HG03439 (cell line): ENCODE results near the gene ARPC1A.
"Not testable (repeated sequence)": the region's sequence is repeated elsewhere in the genome, so short reads cannot be mapped to it uniquely, and the experiment has no call there.

Source experiments
- ATAC-seq: cut with Tn5 transposase; IDR thresholded peaks from one replicate; pipeline ENCODE4 v1.9.1; 2021; ENCODE audit warnings: mild to moderate bottlenecking, moderate library complexity; ENCODE audit not compliant: unreplicated experiment

The ARPC1A gene

DNA sequence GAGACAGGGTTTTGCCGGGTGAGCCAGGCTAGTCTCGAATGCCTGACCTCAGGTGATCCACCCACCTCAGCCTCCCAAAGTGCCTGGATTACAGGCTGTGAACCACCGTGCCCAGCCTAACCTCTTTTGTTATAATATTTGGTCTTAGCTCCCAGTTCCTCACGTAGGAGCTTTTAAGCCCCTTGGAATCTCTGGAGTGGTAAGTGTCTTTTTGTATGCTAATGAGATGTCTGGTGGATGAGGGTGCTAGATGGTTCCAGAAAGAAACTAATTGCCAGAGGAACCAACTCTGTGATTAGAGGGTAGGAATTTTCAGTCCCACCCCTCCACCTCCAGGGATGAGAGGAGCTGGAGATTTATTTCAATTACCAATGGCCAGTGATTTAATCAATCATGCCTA is 5.3 kb upstream of the ARPC1A start:
- ATAC-seq = no peak

DNA sequence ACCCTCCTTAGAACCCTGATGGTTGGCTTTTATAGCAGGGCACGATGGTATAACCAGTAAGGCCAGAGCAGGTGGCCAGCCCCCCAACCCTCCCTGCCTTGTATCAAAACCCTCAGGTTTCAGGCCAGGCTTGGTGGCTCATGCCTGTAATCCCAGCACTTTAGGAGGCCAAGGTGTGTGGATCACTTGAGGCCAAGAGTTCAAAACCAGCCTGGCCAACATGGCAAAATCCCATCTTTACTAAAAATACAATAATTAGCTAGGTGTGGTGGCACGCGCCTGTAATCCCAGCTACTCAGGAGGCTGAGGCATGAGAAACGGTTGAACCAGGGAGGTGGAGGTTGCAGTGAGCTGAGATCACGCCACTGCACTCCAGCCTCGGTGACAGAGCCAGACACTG is 3.0 kb upstream of the ARPC1A start:
- not testable (repeated sequence) for ATAC-seq

DNA sequence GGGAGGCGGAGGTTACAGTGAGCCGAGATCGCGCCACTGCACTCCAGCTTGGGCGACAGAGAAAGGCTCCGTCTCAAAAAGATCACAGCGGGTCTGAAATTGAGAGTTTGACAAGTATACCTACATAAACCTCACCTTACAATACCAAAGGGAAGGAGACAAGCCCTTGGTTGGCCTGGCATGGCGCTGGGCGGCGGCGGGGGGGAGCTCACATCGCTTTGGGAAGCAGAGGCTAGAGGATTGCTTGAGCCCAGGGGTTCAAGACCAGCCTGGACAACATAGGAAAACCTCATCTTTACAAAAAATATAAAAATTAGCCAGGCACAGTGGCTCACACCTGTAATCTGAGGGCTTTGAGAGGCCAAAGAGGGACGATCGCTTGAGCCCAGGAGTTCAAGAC is 1.1 kb upstream of the ARPC1A start:
- no peak for ATAC-seq

DNA sequence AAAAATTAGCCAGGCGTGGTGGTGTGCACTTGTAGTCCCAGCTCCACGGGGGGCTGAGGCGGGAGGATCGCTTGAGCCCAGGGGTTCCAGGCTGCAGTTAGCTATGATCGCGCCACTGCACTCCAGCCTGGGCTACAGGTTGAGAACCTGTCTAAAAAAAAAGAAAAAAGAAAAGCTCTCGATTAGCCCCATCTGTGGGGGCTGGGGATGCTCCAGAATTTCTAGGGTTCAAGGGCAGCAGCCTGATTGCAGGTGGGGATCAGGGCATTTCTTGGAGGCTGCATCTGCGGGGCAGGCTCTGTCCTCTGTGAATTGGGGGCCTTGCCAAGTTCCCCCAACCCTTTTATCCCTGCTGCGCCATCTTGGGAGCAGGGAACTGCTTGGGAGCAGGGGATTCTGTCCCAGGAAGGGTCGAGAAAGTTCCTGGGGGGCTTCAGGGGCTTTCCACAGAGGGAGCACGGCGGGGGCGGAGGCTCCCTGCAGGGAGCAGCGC is 651 bp upstream of the ARPC1A start:
- no peak for ATAC-seq

DNA sequence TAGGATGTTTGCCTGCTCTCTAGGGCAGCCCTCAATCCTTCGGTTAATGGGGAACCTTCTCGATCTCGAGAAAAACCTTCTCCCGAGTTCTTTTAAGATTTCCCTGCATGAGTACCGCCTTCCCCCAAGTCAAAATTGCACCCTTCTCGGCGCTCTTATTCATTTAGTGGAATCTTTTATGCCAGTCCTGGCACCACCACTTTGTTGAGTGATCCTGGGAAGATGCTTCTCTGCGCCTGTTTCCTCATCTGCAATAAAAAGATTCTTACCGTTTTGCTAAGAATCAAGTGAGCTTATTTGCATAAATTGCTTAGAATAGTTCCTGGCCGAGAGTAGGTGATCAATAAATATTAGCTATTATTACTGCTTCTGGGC is 697 bp downstream of the ARPC1A start:
- no peak for ATAC-seq

DNA sequence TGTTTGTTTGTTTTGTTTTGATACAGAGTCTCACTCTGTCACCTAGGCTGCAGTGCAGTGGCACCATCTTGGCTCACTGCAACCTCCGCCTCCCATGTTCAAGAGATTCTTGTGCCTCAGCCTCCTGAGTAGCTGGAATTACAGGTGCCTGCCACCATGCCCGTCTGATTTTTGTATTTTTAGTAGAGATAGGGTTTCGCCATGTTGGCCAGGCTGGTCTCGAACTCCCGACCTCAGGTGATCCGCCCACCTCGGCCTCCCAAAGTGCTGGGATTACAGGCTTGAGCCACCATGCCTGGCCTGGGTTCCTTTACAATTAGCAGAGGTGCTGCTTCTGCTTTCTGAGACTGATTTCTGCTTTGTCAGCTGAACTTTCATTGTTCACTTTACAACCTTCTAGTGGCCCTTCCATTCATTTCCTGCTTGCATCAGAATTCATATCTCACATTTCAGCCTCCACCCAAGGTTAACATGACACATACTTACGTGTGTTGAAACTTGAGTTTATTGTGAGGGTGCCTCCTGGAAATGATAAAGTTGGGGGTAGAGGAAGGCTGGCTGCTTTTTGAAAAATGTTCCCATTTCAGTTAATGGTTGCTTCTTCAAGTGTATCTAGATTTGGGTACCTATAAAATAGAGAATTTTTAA is 4.7 kb downstream of the ARPC1A start:
- ATAC-seq = not testable (repeated sequence)

DNA sequence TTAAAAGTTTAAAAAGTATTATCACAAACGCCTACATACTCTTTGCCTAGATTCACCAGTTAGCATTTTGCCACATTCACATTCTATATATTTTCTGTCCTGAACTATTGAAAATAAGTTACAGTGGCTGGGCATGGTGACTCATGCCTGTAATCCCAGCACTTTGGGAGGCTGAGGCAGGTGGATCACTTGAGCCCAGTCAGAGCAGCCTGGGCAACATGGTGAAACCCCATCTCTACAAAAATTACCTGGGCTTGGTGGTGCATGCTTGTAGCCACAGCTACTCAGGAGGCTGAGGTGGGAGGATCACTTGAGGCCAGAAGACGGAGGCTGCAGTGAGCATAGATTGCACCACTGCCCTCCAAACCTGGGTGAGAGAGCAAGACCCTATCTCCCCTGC is 5.3 kb downstream of the ARPC1A start:
- ATAC-seq = no peak

DNA sequence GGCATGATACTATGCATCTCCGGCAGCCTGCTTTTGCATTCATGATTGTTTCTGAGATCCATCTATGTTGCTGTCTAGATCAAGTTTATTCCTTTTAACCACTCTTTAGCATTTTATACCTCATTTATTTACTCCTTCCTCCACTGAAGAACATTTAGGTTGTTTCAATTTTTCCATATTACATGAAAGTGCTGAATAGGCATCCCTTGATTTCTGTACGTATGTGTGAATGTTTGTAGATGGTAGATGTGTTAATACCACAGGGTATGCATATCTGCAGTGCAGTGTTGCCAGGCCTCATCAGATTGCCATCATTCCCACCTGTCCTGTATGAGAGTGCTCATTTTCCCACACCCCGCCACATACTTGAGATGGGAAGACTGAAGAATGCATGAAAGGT is 13.9 kb downstream of the ARPC1A start:
- ATAC-seq = no peak

DNA sequence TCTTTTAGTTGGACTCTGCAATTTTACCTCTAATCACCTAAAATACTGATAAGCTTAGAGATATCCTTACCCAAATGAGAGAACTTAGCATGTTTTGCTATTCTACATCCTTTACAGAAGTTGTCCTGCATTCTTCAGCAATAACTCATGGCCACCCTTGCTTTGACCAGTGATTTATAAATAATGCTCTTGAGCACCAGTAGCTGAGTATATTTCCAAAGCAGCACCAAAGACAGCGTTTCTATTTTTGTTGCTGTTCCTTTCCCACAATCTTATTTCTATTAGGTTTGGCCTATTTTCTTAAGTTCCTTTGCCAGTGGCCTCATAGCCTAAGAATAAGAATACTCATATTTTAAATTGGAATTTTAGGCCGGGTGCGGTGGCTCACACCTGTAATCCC is 15.0 kb downstream of the ARPC1A start:
- ATAC-seq = no peak

DNA sequence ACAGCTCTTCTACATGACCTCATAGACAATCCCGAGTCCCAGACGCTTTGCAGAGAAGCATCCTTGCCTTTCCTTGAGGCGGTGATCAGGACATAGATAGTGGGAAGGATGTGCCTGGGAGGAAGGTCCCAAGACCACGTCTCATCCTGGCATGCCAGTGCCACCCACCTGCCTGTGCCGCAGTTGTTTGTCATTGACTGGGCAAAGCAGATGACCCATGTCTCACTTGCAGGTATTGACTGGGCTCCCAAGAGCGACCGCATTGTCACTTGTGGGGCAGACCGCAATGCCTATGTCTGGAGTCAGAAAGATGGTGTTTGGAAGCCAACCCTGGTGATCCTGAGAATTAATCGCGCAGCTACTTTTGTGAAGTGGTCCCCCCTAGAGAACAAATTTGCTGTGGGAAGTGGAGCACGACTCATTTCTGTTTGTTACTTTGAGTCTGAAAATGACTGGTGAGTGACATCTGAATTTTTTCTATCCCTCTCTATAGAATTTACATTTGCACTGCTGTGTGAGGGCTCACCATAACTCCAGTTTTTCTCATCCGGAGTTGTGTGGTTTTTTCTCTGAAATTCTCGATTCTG is 18.5 kb downstream of the ARPC1A start:
- ATAC-seq = no peak

DNA sequence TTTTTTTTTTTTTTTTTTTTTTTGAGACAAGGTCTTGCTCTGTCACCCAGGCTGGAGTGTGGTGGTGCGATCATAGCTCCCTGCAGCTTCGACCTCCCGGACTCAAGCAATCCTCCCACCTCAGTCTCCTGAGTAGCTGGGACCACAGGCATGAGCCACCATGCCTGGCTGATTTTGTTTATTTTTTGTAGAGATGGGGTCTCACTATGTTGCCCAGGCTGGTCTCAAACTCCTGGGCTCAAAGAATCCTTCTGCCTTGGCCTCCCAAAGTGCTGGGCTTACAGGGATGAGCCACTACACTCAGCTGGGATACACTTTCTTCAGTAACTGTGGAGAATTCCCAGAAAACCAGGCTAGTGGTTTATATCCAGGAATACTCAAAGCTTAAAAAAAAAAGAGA is 24.9 kb downstream of the ARPC1A start:
- not testable (repeated sequence) for ATAC-seq

DNA sequence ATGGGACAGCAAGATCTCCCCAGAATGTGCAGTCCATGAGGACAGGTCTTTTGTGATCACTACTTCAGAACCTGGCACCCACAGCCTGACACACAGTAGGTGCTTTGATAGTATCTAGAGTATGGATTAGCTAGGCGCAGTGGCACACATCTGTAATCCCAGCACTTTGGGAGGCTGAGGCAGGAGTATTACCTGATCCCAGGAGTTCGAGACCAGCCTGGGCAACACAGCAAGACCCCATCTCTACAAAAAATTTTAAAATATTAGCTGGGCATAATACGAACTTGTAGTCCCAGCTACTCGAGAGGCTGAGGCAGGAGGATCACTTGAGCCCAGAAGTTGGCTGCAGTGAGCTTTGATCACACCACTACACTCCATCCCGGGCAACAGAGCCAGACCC is 26.5 kb downstream of the ARPC1A start:
- no peak for ATAC-seq

DNA sequence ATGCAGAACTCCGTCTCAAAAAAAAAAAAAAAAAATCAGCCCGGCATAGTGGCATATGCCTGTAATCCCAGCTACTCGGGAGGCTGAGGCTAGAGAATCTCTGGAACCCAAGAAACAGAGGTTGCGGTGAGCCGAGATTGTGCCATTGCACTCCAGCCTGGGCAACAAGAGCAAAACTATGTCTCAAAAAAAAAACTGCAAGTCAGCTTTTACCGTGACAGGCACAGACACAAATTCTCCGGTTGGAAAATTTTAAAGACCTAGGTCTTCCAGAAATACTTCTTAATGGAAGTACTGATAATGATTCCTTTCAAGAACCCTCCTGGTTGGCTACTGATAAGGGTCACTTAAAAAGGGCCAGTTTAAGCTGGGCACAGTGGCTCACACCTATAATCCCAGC is 29.4 kb downstream of the ARPC1A start:
- ATAC-seq = no peak

DNA sequence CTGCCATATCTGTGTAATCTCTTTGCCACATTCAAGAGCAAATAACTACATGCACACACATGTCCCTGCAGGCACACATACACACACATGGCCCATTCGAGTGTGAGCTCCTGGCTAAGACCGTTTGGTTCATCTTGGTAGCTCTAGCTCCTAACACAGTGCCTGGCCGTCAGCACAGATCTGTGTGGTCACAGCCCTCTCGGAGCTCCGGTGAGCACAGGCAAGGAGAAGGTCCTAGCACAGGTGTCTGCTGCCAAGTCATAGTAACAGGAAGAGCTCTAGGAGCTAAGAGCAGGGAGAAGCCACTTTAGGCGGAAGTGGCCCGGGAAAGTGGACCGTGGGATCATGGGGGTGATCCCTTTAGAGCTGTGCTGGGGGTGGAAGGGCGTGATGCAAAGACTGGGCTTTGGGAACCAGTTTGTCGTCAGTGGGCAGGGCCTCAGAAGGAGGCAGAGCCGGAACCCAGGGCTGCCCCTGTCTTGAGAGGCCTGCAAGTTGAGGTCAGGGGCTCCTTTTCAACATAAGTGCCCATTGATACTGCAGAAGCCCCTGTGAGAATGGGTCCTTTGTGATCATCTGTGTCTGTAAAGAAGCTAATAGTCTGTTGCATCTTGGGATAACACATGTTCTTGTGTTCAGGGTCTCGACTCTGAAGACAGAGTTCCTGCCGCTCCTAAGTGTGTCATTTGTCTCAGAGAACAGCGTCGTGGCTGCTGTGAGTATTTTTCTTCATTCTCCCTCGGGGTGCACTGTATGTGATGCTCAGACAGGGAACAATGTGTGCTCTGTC is 32.2 kb downstream of the ARPC1A start:
- no peak for ATAC-seq

DNA sequence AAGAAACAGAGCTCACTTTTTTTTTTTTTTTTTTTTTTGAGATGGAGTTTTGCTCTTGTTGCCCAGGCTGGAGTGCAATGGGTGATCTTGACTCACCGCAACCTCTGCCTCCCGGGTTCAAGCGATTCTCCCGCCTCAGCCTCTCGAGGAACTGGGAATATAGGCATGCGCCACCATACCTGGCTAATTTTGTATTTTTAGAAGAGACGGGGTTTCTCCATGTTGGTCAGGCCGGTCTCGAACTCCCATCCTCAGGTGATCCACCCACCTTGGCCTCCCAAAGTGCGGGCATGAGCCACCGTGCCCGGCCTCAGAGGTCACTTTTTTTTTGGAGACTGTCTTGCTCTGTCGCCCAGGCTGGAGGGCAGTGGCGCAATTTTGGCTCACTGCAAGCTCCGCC is 32.8 kb downstream of the ARPC1A start:
- ATAC-seq = not testable (repeated sequence)

DNA sequence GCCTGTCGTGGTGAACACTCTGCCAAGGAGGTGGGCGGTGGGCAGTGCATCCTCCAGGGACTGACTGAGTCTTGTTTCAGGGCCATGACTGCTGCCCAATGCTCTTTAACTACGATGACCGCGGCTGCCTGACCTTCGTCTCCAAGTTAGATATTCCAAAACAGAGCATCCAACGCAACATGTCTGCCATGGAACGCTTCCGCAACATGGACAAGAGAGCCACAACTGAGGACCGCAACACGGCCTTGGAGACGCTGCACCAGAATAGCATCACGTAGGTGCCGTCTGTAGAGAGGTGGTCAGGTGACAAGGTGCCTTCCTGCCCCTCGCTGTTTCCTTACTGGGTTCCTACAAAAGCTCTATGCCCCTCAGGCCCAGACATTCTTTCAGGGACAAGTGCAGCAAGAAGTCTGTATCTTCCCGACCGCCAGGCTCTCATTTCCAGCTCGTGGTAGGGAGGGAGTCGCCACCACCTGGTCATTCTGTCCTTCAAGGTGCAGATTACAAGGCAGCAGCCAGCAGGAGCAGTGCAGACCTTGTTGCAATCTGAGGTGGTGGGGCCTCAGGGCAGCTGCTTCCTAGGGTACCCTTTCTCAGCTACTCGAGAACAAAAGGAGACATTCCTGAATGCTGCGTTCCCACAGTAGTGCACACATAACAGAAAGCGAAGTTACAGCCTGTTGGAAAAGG is 33.9 kb downstream of the ARPC1A start:
- no peak for ATAC-seq

DNA sequence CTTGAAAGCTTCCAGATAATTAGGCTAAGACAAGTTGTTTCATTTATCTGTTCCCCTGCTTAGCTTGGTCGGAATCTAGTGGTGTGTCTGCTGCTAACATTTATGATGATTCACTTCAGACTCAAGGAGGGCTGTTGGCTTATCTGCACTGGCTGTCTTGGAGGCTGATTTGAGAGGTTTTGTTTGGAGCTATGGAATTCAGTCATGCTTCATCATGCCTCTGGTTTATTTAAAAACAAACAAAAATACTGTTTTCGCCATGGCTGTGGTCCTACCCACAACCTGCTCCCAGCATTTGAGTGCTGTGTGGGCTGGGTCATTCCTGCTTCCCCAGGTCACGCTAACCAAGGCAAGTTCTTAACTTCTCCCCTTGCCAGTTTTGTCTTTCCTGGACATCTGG is 37.1 kb downstream of the ARPC1A start:
- ATAC-seq = no peak

DNA sequence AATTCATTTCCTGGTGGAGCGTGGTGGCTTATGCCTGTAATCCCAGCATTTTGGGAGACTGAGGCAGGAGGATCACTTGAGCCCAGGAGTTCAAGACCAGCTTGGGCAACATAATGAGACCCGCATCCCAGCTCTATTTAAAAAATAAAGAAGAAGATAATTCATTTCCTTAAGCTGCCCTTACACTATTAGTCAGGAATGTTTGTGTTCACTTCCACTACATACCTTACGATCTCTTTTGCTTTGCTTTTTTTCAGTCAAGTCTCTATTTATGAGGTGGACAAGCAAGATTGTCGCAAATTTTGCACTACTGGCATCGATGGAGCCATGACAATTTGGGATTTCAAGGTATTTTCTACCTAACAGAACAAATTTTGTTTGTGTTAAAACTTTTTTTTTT is 37.6 kb downstream of the ARPC1A start:
- no peak for ATAC-seq

DNA sequence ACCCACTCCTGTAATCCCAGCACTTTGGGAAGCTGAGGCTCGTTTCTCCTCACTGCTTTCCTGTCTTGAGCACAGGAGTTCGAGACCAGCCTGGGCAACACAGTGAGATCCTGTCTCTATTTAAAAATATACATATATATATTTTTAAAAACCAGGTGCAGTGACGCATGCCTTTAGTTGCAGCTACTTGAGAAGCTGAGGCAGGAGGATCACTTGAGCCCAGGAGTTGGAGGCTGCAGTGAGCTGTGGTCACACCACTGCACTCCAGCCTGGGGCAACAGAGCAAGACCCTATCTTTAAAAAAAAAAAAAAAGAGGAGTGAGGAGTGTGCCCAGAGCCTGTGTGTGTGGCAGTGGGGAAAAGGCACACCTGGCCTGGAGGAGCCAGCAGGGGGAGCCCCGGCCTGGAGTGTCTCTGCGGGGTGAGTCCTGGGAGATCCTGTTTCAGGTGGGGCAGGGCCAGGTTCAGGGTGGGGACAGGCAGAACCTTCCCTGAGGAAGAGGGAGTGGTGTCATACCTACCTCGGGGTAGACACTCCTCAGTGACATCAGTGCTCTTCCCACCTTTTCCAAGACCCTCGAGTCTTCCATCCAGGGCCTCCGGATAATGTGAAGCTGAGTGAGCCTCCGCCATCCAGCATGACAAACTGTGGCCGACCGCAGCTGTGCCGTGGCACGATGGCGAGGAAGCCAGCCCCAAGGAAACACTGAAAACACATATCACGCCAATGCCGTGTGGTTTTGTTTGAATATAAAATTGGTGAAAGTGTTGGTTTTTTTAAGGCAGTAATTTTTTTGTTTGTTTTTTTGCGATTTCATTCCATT is 39.8 kb downstream of the ARPC1A start:
- no peak for ATAC-seq

DNA sequence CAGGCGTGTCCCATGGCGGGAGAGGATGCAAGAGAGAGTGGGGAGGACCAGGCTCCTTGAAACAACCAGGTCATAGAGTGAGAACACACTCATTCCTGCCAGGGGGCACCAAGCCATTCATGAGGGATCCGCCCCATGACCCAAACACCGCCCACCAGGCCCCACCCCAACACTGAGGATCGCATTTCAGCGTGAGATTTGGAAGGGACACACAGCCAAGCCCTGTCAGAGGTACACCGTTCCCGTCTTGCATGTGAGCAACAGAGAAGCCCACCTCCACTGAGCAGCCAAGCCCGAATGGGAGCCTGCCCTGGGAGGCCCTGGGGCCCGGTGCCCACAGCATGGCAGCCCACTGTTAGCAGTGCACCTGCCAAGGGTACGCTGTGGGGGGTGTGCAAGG is 40.9 kb downstream of the ARPC1A start:
- ATAC-seq = no peak
